MCF 10A (cell line): ENCODE measurements around the gene METTL21C. TPM values are rescaled to one million over a fixed set of nuclear protein-coding genes. Genes with fewer than 3 reads are reported as not detected.

ENCODE experiments used
- BruUV-seq: library from RNA; stranded (reverse); fragments of 400-500 nt; replicated peaks from 2 replicates; lab custom pipeline; 2021; lab: Mats Ljungman, UMichigan
- CTCF ChIA-PET: fragments of 300-600 bp; sonication (Branson Sonifier 250); formaldehyde crosslinking; extraction: SDS; loops from one replicate; lab custom pipeline; 2021; ENCODE audit warnings: antibody characterized with exemption, inconsistent platforms; lab: Yijun Ruan, JAX
- POLR2A ChIA-PET: fragments of 300-600, 350-650 bp; sonication (Branson Sonifier 250); formaldehyde crosslinking; extraction: SDS; loops from one replicate; lab custom pipeline; 2020; ENCODE audit warnings: antibody characterized with exemption, inconsistent platforms; lab: Yijun Ruan, JAX
- DNase-seq: peaks from one replicate; pipeline ENCODE4 v3.0.0-alpha.2; 2018; ENCODE audit not compliant: unreplicated experiment
- H3K27ac Mint-ChIP-seq: one replicate; pipeline ENCODE4 v1.8.0; 2022; ENCODE audit warnings: mild to moderate bottlenecking, low read depth, mixed read lengths; ENCODE audit not compliant: unreplicated experiment
- H3K27me3 Mint-ChIP-seq: one replicate; pipeline ENCODE4 v1.8.0; 2022; ENCODE audit warnings: mixed read lengths; ENCODE audit not compliant: insufficient read depth, unreplicated experiment
- H3K36me3 Mint-ChIP-seq: one replicate; pipeline ENCODE4 v1.8.0; 2022; ENCODE audit warnings: mild to moderate bottlenecking, moderate library complexity, mixed read lengths; ENCODE audit not compliant: insufficient read depth, unreplicated experiment
- H3K4me1 Mint-ChIP-seq: one replicate; pipeline ENCODE4 v1.8.0; 2022; ENCODE audit warnings: mixed read lengths; ENCODE audit not compliant: insufficient read depth, unreplicated experiment
- H3K4me3 Mint-ChIP-seq: one replicate; pipeline ENCODE4 v1.8.0; 2022; ENCODE audit warnings: mild to moderate bottlenecking, moderate library complexity, mixed read lengths; ENCODE audit not compliant: unreplicated experiment
- H3K9me3 Mint-ChIP-seq: one replicate; pipeline ENCODE4 v1.8.0; 2022; ENCODE audit warnings: mixed read lengths; ENCODE audit not compliant: unreplicated experiment
- CTCF ChIP-seq: fragments of 200-600 bp; IDR thresholded peaks from one replicate; pipeline ENCODE4 v1.8.0; 2022; ENCODE audit warnings: antibody characterized with exemption, mild to moderate bottlenecking; ENCODE audit not compliant: unreplicated experiment
- intact Hi-C: fragments of 100-400 bp; cut with micrococcal nuclease; formaldehyde crosslinking; loops from 2 replicates; pipeline ENCODE4 v1.14.1; 2022
- total RNA-seq: library from RNA; stranded (reverse); gene quantifications from 2 replicates; pipeline ENCODE4 v1.2.3, GENCODE V29; 2022

Gene METTL21C
- total RNA-seq, 1 experiment from 2014 or later, result not detected

- Mint-ChIP-seq H3K27ac (peak overlapping the region; percentile 5), H3K4me3 (no peak overlapping the region), H3K36me3 (no peaks in the 10 kb centered on the region), H3K4me1 (no peaks in the 10 kb centered on the region), H3K27me3 (no peaks in the 10 kb centered on the region), H3K9me3 (no peaks in the 10 kb centered on the region)
- no peak for TF ChIP-seq CTCF
- DNase-seq, result no peak
- POLR2A ChIA-PET, result interaction anchor here (0.6 to 0.7 kb wide), 2 partner anchors 139 to 1050 kb away, joined by 3 read pairs; no protein-coding TSS in a partner anchor
- no TSS peak for BruUV-seq
- CTCF ChIA-PET, result interaction anchor here (0.6 to 1.6 kb wide), 5 partner anchors 14 to 852 kb away, joined by 3 to 6 read pairs (median 5); no protein-coding TSS in a partner anchor
- intact Hi-C loops, result no loop called here
These were observed 6.4 kb downstream of the METTL21C start for GRCh38 chr13:102688306-102688973.

GRCh38 chr13:102687520-102687919 lies 7.3 kb downstream of the METTL21C start:
- no peak overlapping the region for H3K4me3 Mint-ChIP-seq

GRCh38 chr13:102686024-102686423 lies 8.8 kb downstream of the METTL21C start:
- ChIA-PET CTCF (no interaction called here), POLR2A (interaction anchor here (1.6 kb wide), 1 partner anchor 39 kb away, joined by 5 read pairs; no protein-coding TSS in a partner anchor)
- no peak for DNase-seq
- TF ChIP-seq CTCF, result no peak
- Mint-ChIP-seq H3K27me3 (no peaks in the 10 kb centered on the region), H3K9me3 (no peaks in the 10 kb centered on the region), H3K4me3 (no peak overlapping the region), H3K4me1 (no peaks in the 10 kb centered on the region), H3K36me3 (peaks cover 4% of the 10 kb centered on the region), H3K27ac (no peak overlapping the region)
- intact Hi-C loops, result no loop called here
- no TSS peak for BruUV-seq

More at GRCh38 chr13:102687520-102687919, 7.3 kb downstream of the METTL21C start:
- intact Hi-C loops, result no loop called here
- DNase-seq, result peak; percentile 41
- CTCF ChIA-PET, result interaction anchor here (0.7 to 1.0 kb wide), 2 partner anchors 70 to 91 kb away, joined by 3 to 6 read pairs; no protein-coding TSS in a partner anchor
- Mint-ChIP-seq H3K9me3 (no peaks in the 10 kb centered on the region), H3K4me1 (no peaks in the 10 kb centered on the region), H3K27me3 (no peaks in the 10 kb centered on the region), H3K27ac (no peak overlapping the region), H3K36me3 (no peaks in the 10 kb centered on the region)
- no peak for TF ChIP-seq CTCF
- POLR2A ChIA-PET, result interaction anchor here (0.8 kb wide), 1 partner anchor 20 kb away, joined by 3 read pairs; no protein-coding TSS in a partner anchor
- BruUV-seq, result no TSS peak

- Mint-ChIP-seq H3K4me1 (no peaks in the 10 kb centered on the region), H3K4me3 (no peak overlapping the region), H3K27ac (no peak overlapping the region), H3K27me3 (no peaks in the 10 kb centered on the region), H3K9me3 (no peaks in the 10 kb centered on the region), H3K36me3 (peaks cover 21% of the 10 kb centered on the region)
- DNase-seq, result no peak
- intact Hi-C loops, result no loop called here
- TF ChIP-seq CTCF, result no peak
- no TSS peak for BruUV-seq
- ChIA-PET CTCF (interaction anchor here (0.6 to 0.9 kb wide), 2 partner anchors 41 to 189 kb away, joined by 4 read pairs; no protein-coding TSS in a partner anchor), POLR2A (interaction anchor here (1.0 to 1.5 kb wide), 2 partner anchors 10 to 12 kb away, joined by 4 read pairs; no protein-coding TSS in a partner anchor)
These were observed 11.2 kb downstream of the METTL21C start for GRCh38 chr13:102683637-102684036.
